ENCODE data around the gene LRIF1. TPM values are rescaled to one million over a fixed set of nuclear protein-coding genes. Genes with fewer than 3 reads are reported as not detected.

Gene LRIF1
- total RNA-seq, 1 donor from 2014 or later = 12.1 TPM

GRCh38 chr1:110961902-110962301 lies 1.8 kb downstream of the LRIF1 start:
- TF ChIP-seq CTCF (conservative IDR thresholded peaks at IDR 0.05; ENCODE audit: low read depth, low read length) = no peak

GRCh38 chr1:110960777-110961420 lies 2.8 kb downstream of the LRIF1 start:
- DNase-seq (ENCODE audit: low read depth) = no peak
- no peak overlapping the region for H3K4me3 ChIP-seq (ENCODE audit: low read depth, low read length)
- no peak for TF ChIP-seq CTCF (conservative IDR thresholded peaks at IDR 0.05; ENCODE audit: low read depth, low read length)

More at GRCh38 chr1:110961902-110962301, 1.8 kb downstream of the LRIF1 start:
- no peak for DNase-seq (ENCODE audit: low read depth)
- no peak overlapping the region for H3K4me3 ChIP-seq (ENCODE audit: low read depth, low read length)

GRCh38 chr1:110957798-110958197 lies 5.9 kb downstream of the LRIF1 start:
- H3K4me3 ChIP-seq (ENCODE audit: low read depth, low read length) = no peak overlapping the region
- DNase-seq (ENCODE audit: low read depth) = no peak
- TF ChIP-seq CTCF (conservative IDR thresholded peaks at IDR 0.05; ENCODE audit: low read depth, low read length) = no peak

- TF ChIP-seq CTCF (conservative IDR thresholded peaks at IDR 0.05; ENCODE audit: low read depth, low read length) = no peak
- DNase-seq (ENCODE audit: low read depth) = no peak
- no peak overlapping the region for H3K4me3 ChIP-seq (ENCODE audit: low read depth, low read length)
Observed at GRCh38 chr1:110956586-110956985, 7.1 kb downstream of the LRIF1 start.

- H3K4me3 ChIP-seq (ENCODE audit: low read depth, low read length) = no peak overlapping the region
- TF ChIP-seq CTCF (conservative IDR thresholded peaks at IDR 0.05; ENCODE audit: low read depth, low read length) = no peak
- DNase-seq (ENCODE audit: low read depth) = no peak
Observed at GRCh38 chr1:110953031-110953430, 10.7 kb downstream of the LRIF1 start.

GRCh38 chr1:110952031-110952430 lies 11.7 kb downstream of the LRIF1 start:
- no peak for DNase-seq (ENCODE audit: low read depth)
- no peak overlapping the region for H3K4me3 ChIP-seq (ENCODE audit: low read depth, low read length)
- TF ChIP-seq CTCF (conservative IDR thresholded peaks at IDR 0.05; ENCODE audit: low read depth, low read length) = no peak

- H3K4me3 ChIP-seq (ENCODE audit: low read depth, low read length) = no peak overlapping the region
- DNase-seq (ENCODE audit: low read depth) = no peak
- no peak for TF ChIP-seq CTCF (conservative IDR thresholded peaks at IDR 0.05; ENCODE audit: low read depth, low read length)
Observed at GRCh38 chr1:110951161-110951560, 12.6 kb downstream of the LRIF1 start.

Measured in epithelial cell of proximal tubule (primary cell).